NOMO-1 treated with DMSO at 0.1 percent for 48 hours (cell line): ENCODE data around the gene TMEM26.
A peak's percentile ranks its signal among the peaks of the same experiment; 100 is the strongest.

ENCODE experiments used
- DNase-seq: peaks from one replicate; lab custom pipeline; 2025; ENCODE audit not compliant: unreplicated experiment; lab: John Stamatoyannopoulos, UW

TMEM26 gene

DNA sequence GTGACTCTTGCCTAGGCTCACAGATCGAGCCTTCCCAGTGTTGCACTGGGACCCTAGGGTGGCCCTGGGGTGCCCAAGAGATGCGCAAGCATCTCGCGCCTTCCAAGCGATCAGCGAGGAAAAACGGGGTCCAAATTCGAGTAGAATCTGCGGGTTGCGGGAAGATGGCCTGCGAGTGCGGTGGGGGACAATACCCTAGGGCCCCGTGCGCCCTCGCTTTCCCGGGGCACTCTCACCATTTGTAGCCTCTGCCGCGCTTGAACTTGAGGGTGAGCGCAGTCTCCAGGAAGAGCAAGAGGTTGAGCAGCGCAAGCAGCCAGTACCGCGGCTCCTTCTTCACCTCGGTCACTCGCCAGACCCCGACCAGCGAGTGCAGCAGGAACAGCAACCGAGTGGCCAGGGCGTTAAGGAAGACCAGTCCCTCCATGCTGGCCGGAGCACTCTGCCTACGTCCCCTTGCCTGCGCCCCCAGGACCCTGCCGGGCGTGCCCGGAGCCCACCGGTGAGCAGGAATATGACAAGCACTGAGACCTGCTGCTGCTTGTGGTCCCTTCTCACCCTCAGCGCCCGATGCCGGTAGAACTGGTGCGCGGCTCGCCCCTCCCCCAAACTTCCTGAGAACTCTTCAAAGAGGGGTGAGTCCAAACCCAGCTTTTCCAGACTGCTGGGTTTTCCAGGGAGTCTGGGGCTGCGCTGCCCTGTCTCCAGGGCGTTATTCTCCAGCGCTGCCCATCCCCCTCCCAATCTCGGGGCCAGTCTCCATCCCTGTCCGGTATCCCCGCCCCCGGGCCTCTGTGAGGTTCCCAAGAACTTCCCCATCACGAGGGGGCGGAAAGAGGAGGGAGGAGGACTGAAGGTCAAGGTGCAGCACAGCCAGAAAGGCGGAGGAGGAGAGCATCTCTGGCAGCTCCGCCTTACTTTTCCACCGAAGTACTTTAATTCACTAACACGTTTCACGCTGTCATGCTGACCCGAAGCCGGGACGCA is at the start of gene TMEM26:
Gene TMEM26 (minus strand): TSS at position 727 of the 987 bp plus-strand sequence. CDS start 300 bp downstream, at position 427.
- no peak for DNase-seq

DNA sequence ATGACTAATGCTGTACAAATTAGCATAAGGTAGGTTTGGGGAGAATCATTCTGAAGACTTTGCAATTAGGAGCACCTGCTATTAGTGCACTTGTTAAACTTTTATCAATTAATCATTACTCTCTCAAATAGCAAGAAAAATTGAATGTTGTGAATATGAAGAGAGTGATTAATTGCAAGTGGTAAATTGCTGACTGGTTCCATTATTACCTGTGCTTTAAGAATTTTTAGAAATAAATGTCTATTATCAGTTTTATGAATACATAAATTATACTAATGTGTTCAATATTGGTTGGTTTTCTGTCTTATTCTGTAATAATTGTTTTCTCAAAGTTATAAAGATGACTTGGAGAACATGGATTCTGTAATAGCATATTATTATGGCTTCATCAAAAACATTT is 47.3 kb upstream of the TMEM26 start:
- DNase-seq = no peak

DNA sequence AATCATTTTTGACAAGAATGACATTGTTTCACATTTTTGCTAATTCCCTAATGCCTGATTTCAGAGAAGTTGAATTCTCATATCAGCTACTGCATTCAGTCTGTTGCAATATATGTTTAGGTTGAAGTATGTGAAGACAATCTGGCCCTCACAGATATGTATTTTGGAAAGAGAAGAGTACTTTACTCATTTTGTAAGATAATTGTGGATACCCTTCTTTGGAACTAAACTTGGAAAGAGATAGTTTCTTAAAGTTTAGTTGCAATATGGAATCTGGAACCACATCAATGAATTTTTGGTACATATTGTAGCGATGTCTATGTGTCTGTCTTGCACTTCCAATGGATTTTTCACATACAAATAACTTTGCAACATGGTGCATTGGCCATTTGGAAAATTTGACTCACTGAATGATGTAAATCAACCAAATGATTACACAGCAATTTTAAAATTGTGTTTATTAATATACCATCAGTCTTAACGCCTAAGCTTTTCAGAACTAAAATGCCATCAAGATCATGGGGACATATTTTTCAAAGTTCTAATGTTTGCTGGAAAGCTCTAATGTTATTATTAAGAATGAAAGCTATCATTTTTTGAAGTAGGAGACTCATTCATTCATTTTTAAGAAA is 39.3 kb upstream of the TMEM26 start:
- DNase-seq = no peak

GRCh38 chr10:61487506-61487905 is 34.3 kb upstream of the TMEM26 start:
- DNase-seq = no peak

DNA sequence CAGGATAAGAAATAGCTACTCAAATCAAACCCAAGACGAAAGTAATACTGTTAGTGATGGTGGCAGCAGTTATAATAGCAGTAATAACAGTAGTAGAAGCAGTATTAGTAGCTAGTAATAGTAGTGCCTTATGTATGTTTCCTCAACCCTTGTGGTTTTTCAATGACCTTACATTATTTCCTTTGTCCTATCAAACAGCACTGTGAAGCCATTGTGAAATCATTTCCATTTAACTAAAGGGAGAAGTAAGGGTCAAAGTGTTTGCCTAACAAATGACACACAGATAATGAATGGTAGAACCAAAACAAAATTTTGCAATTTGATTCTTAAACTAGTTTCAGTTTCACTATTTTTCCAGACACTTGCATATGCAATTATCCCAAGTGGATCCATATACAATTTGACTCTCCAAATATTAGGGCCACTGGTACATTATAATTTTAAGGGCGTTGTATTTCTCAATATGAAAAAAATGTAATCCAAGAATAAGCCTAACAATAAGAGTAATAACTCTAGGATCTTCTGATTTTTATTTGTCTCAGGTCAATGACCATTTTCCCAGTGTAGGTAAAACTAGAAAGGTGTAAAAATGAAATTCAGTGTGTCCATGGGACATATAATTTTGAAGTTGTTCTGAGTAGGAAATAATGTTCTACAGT is 33.7 kb upstream of the TMEM26 start:
- DNase-seq = peak; percentile 97

GRCh38 chr10:61486251-61486650 is 33.1 kb upstream of the TMEM26 start:
- DNase-seq = no peak

DNA sequence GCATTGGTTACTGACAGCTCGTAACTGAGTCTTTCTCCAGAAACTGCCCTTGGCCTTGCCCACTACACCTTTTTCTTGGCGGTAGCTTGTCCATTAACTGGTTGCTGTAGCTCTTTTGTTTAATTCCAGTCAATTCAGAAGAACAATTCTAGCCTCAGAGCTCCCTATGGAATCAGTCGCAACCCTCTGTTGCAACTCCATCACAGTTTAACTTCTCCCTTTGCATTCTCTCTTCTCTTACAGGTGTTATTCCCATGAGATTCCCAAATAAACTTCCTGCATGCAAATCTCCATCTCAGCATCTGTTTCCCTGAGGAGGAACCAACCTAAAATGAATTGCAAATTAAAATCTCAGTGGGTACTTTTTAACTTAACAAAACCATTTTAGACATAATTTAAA is 28.4 kb upstream of the TMEM26 start:
- no peak for DNase-seq

DNA sequence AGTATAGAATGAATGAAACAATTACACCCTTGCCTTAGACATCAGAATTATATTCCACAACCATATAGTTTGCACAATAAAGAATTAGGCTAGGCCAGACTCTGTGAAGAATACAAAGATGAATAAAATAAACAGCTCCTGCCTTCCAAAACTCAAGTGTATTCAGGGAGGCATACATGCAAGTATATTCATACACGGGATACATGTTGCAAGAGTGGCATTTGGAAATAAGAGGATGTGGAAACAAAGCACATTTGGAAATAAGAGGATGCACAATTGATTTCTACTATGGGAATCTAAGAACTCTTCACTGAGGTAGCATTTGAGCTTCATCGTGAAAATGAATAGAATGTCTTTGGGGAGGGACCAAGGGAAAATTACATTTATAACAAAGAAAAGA is 27.0 kb upstream of the TMEM26 start:
- no peak for DNase-seq

- no peak for DNase-seq
Measured at GRCh38 chr10:61478621-61479312, 25.6 kb upstream of the TMEM26 start.

- DNase-seq = no peak
Measured at GRCh38 chr10:61477451-61477850, 24.3 kb upstream of the TMEM26 start.

DNA sequence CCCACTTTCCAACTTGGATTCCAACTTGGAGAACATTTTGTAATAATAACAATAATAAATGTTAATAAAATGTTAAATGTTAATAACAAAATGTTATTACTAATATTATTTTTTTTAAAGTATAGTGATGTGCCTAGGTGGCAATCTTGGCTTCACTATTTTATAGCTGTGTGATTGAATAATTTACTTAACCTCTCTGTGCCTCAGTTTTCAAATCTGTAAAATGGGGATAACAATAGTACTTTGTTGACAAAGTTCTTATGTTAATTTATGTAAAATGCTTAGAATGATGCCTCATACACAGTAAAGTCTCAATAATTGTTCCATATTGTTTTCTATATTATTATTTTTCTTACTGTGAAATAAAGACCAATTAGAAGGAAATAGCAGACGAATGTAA is 23.3 kb upstream of the TMEM26 start:
- no peak for DNase-seq

DNA sequence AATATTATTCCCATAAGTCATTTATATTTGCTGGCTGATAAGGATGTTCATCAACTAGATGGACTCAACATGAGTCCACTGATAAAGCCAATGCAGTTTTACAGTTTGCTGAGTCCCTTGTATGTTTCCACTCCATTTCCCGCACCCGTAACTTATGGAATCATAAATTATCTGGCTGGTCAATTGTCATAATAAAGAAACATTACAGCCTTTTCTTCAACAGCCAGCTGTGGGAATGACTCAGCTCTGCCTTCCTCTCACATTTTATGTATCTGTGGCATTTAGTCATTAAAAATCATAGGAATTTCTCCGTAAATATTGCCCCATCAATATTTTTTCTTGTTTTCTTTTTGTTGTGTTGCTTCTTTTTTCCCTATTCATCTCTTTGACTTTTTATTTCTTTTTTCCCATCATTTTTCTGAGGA is 22.3 kb upstream of the TMEM26 start:
- DNase-seq = no peak

DNA sequence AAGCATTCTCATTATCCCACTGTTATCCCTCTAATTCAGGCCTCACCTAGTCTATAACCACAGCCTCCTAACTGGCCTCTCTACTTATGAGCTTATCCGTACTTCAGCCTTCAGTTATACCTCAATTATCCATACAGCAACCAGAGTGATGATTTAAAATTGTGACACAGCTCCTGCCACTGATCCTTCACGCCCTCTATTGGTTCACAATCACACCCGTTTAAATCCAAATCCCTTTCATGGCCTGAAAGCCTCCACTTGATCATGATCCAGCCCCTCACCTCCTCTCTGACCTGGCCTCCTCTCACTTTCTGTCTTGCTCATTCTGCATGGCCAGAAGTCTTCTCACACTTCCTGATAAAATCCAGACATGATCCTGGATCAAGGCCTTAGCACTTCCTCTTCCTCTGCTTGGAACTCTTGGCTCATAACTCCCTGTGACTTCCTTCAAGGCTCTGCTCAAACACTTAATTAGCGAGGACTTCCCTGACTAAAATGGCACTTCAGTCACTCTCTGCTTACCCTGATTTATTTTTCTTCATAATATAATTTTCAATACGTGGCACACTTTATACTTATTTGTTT is 19.0 kb upstream of the TMEM26 start:
- no peak for DNase-seq

DNA sequence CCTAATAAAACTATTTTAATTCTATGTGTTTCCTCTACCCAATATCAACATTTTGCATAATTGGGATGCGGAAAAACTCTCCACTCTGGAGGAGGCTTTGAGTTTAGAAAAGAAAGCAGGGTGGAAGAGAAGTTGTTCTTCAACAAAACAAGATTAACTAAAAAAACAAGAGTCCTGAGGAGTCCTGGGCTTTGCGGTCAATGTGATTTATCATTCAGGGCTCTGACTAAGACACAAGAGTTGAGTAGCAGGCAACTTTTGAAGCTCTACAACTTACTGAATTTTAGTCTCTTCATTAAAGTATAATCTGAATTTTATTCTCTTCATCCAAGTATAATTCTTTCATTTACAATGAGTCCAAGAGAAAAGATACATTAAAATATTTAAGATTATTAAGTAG is 18.3 kb upstream of the TMEM26 start:
- DNase-seq = no peak

- no peak for DNase-seq
Measured at GRCh38 chr10:61470740-61471139, 17.6 kb upstream of the TMEM26 start.

- DNase-seq = peak; percentile 7
Measured at GRCh38 chr10:61465901-61466632, 12.9 kb upstream of the TMEM26 start.

- DNase-seq = no peak
Measured at GRCh38 chr10:61465171-61465496, 12.0 kb upstream of the TMEM26 start.

- no peak for DNase-seq
Measured at GRCh38 chr10:61464461-61465170, 11.4 kb upstream of the TMEM26 start.

- DNase-seq = no peak
Measured at GRCh38 chr10:61463035-61463909, 10.1 kb upstream of the TMEM26 start.
